Lower leg skin (tissue), 4 donors: ENCODE results near the gene MRRF. TPM values are rescaled to one million over a fixed set of nuclear protein-coding genes. Genes with fewer than 3 reads are reported as not detected.

ENCODE experiments used
- DNase-seq, 2 donors: peaks; one replicate each; pipeline ENCODE4 v3.0.0-alpha.2; 2019; ENCODE audit warnings: low spot score in 2 of 2
- H3K4me3 ChIP-seq: fragments of 200-600 bp; sonication (generic); 2 replicates; pipeline ENCODE4 v1.5.1; 2017; ENCODE audit warnings: mild to moderate bottlenecking, low read depth; ENCODE audit not compliant: poor library complexity, severe bottlenecking
- CTCF ChIP-seq, 3 donors: fragments of 450-650 bp; IDR thresholded peaks; one replicate each; pipeline ENCODE4 v1.5.1; 2016; ENCODE audit warnings: antibody characterized with exemption in 3 of 3, mild to moderate bottlenecking in 3 of 3, moderate library complexity in 2 of 3
- POLR2A ChIP-seq, 2 donors: fragments of 450-650 bp; IDR thresholded peaks; one replicate each; pipeline ENCODE4 v1.6.1; 2016 to 2017; ENCODE audit warnings: antibody characterized with exemption in 2 of 2, mild to moderate bottlenecking in 1 of 2, moderate library complexity in 1 of 2
- WGBS, 2 donors: methylation state at CpG; one replicate each; pipeline ENCODE4 v1.1.5; 2018; 5-methylcytosine and 5-hydroxymethylcytosine counted together
- intact Hi-C: fragments of 100-400 bp; cut with DNase I; formaldehyde crosslinking; loops from one replicate; pipeline ENCODE4 v1.15.0; 2023; ENCODE audit warnings: low total_unique reads
- total RNA-seq, 4 donors: library from RNA; depleted of rRNA; stranded (reverse); fragments of >200 nt; gene quantifications; one replicate each; pipeline ENCODE4 v1.1.0, GENCODE V29; 2016

MRRF gene
- total RNA-seq, 4 donors from 2014 or later = 30.8 to 56.3 (median 39.9) TPM

DNA sequence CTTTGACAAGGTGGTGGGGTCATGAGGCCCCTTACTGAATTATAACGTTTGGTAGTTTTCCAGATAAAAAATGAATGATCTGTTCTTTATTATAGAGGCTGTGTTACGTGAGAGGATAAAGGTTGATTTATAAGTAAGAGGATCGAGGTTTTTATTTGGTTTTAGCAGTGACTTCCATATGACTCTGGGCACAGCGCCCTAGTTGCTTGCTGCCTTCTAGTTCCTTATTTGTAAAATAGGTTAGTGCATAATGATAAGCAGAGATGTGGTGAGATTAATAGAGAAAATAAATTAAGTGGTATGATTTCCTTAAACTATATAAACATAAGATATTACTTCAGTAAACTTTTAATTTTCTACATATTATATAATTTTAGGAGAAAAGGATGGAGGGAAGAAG is 29.8 kb downstream of the MRRF start:
- intact Hi-C loops = no loop called here
- TF ChIP-seq CTCF (IDR thresholded peaks at IDR 0.05) (no peak), POLR2A (IDR thresholded peaks at IDR 0.05) (no peak)
- no peak for DNase-seq

GRCh38 chr9:122297512-122297911 is 32.8 kb downstream of the MRRF start:
- intact Hi-C loops = no loop called here
- TF ChIP-seq POLR2A (IDR thresholded peaks at IDR 0.05) (no peak), CTCF (IDR thresholded peaks at IDR 0.05) (no peak)
- no peak overlapping the region for H3K4me3 ChIP-seq
- 91 to 95% methylated on average over 3 of the region's 3 CpGs for WGBS, 2 donors
- no peak for DNase-seq

More for the DNA sequence above, 29.8 kb downstream of the MRRF start:
- WGBS, 2 donors = 73 to 74% methylated on average over 4 of the region's 4 CpGs
- H3K4me3 ChIP-seq = no peak overlapping the region

DNA sequence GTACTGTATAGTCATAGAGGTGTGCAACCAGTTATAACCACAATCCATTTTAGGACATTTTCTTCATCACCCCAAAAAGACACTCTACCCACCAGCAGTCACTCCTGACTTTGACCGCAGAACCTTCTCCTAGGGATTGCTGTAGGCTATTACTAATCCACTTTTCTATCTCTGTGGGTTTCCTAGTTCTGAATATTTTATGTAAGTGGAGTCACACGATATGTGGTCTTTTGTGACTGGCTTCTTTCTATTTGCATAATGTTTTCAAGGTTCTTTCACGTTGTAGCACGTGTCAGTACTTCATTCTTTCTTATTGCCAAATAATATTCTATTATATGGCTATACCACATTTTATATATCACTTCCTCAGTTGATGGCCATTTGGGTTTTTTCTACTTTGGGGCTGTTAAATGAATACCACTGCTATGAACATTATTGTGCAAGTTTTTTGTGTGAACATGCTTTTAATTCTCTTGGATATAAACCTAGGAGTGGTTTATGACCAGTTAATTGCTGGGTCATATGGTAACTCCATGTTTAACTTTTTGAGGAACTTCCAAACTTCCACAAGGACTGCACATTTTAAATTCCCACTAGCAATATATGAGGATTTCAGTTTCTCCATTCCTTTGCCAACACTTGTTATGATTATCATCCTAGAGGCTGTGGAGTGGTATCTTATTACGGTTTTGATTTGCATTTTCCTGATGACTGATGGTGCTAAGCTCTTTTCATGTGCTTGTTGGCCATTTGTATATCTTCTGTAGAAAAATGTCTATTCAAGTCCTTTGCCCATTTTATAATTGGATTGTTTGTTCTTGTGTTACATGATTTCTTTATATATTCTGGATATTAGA is 37.8 kb downstream of the MRRF start:
- TF ChIP-seq CTCF (IDR thresholded peaks at IDR 0.05) (no peak), POLR2A (IDR thresholded peaks at IDR 0.05) (no peak)
- 84 to 92% methylated on average over 5 of the region's 5 CpGs for WGBS, 2 donors
- DNase-seq = no peak
- intact Hi-C loops = no loop called here
- no peak overlapping the region for H3K4me3 ChIP-seq

- 74 to 90% methylated on average over 5 of the region's 5 CpGs for WGBS, 2 donors
- H3K4me3 ChIP-seq = no peak overlapping the region
- intact Hi-C loops = no loop called here
- TF ChIP-seq CTCF (IDR thresholded peaks at IDR 0.05) = no peak
- TF ChIP-seq POLR2A (IDR thresholded peaks at IDR 0.05) = no peak
- no peak for DNase-seq
Measured at GRCh38 chr9:122307061-122307460, 42.4 kb downstream of the MRRF start.

DNA sequence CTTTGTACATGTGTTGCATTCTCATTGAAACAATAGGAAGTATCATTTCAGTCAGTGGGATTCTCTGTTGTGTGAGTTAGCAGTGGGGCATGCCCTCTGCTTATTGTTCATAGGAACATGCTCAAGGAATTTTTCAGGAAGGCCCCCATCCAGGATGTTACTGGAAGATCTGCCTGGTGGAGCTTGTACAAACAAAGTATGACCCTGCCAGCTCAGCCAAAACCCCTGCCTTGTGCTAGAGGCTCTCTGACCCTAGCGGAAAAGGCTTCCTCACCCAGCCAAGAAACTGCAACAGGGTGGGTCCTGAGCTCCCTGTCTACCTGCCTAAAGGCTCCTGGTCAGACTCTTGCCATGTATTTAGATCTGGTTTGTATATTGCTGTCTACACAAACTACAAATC is 43.2 kb downstream of the MRRF start:
- TF ChIP-seq CTCF (IDR thresholded peaks at IDR 0.05) (no peak), POLR2A (IDR thresholded peaks at IDR 0.05) (no peak)
- WGBS, 2 donors = 71 to 100% methylated on average over 1 of the region's 1 CpG
- intact Hi-C loops = no loop called here
- no peak for DNase-seq
- no peak overlapping the region for H3K4me3 ChIP-seq
